Right ventricle myocardium superior (tissue), 1 donor: ENCODE results near the gene ABCA4. TPM values are rescaled to one million over a fixed set of nuclear protein-coding genes. Genes with fewer than 3 reads are reported as not detected.

Source experiments
- ATAC-seq: fragments of 200-7000 bp; cut with Tn5 transposase; one replicate; pipeline ENCODE4 v1.9.1; 2020; ENCODE audit warnings: mild to moderate bottlenecking; ENCODE audit not compliant: poor library complexity
- DNase-seq: peaks from one replicate; pipeline ENCODE4 v3.0.0-alpha.2; 2020
- intact Hi-C: fragments of 100-400 bp; cut with DNase I; formaldehyde crosslinking; loops from one replicate; pipeline ENCODE4 v1.11.2; 2022
- total RNA-seq: library from RNA; stranded (reverse); fragmentation: NEBNext Ultra II Directional; extraction: Animal tissue kit (Norgen Biotek cat#: 25700); gene quantifications from one replicate; pipeline ENCODE4 v1.2.1, GENCODE V29; 2021
- donor health status: DM: no; HTN: yes; CAD: no; lungs with severe emphysema.

Gene ABCA4
- total RNA-seq, 1 donor from 2014 or later, result 0.08 TPM

- no peak for ATAC-seq
- intact Hi-C loops, result loop anchor here (10.0 kb wide), 1 partner anchor 441 kb away; no protein-coding TSS in a partner anchor
- no peak for DNase-seq
These were observed 96.7 kb downstream of the ABCA4 start for GRCh38 chr1:94024104-94024792.

GRCh38 chr1:94022471-94023189 lies 98.3 kb downstream of the ABCA4 start:
- intact Hi-C loops, result loop anchor here (2.0 to 10.0 kb wide), 2 partner anchors 314 to 442 kb away; no protein-coding TSS in a partner anchor
- ATAC-seq, result peak; percentile 56
- DNase-seq, result no peak

GRCh38 chr1:94020764-94021579 lies 100.0 kb downstream of the ABCA4 start:
- intact Hi-C loops, result loop anchor here (10.0 kb wide), 1 partner anchor 444 kb away; no protein-coding TSS in a partner anchor
- ATAC-seq, result peak; percentile 47
- DNase-seq, result no peak

GRCh38 chr1:94019327-94019726 lies 101.6 kb downstream of the ABCA4 start:
- ATAC-seq (no peak), DNase-seq (no peak)
- intact Hi-C loops, result no loop called here

- intact Hi-C loops, result no loop called here
- no peak for ATAC-seq
These were observed 103.7 kb downstream of the ABCA4 start for GRCh38 chr1:94017155-94017829.

GRCh38 chr1:94015489-94015817 lies 105.5 kb downstream of the ABCA4 start:
- DNase-seq (no peak), ATAC-seq (no peak)
- intact Hi-C loops, result no loop called here

More at GRCh38 chr1:94017155-94017829, 103.7 kb downstream of the ABCA4 start:
- DNase-seq, result no peak

GRCh38 chr1:94014635-94015488 lies 106.1 kb downstream of the ABCA4 start:
- DNase-seq, result no peak
- ATAC-seq, result no peak
- intact Hi-C loops, result no loop called here

GRCh38 chr1:94014087-94014486 lies 106.9 kb downstream of the ABCA4 start:
- ATAC-seq (no peak), DNase-seq (no peak)
- intact Hi-C loops, result no loop called here

- DNase-seq, result no peak
- ATAC-seq, result peak; percentile 55
- intact Hi-C loops, result no loop called here
These were observed 107.5 kb downstream of the ABCA4 start for GRCh38 chr1:94013367-94013878.

- intact Hi-C loops, result no loop called here
- DNase-seq, result no peak
- ATAC-seq, result peak; percentile 56
These were observed 108.1 kb downstream of the ABCA4 start for GRCh38 chr1:94012708-94013366.

- DNase-seq, result no peak
- no peak for ATAC-seq
- intact Hi-C loops, result no loop called here
These were observed 109.0 kb downstream of the ABCA4 start for GRCh38 chr1:94011709-94012595.

GRCh38 chr1:94011129-94011528 lies 109.8 kb downstream of the ABCA4 start:
- ATAC-seq (no peak), DNase-seq (no peak)
- intact Hi-C loops, result no loop called here

- no peak for DNase-seq
- ATAC-seq, result no peak
- intact Hi-C loops, result no loop called here
These were observed 111.6 kb downstream of the ABCA4 start for GRCh38 chr1:94009304-94009703.

GRCh38 chr1:94006604-94007003 lies 114.3 kb downstream of the ABCA4 start:
- DNase-seq, result no peak
- intact Hi-C loops, result no loop called here
- ATAC-seq, result no peak

GRCh38 chr1:94004924-94005323 lies 116.0 kb downstream of the ABCA4 start:
- DNase-seq, result no peak
- no peak for ATAC-seq
- intact Hi-C loops, result no loop called here

- intact Hi-C loops, result no loop called here
- no peak for DNase-seq
- no peak for ATAC-seq
These were observed 118.7 kb downstream of the ABCA4 start for GRCh38 chr1:94002046-94002787.
